Adipose tissue (tissue), 3 donors: ENCODE data around the gene TAS2R60. TPM values are rescaled to one million over a fixed set of nuclear protein-coding genes. Genes with fewer than 3 reads are reported as not detected.
"Not testable (repeated sequence)": the region's sequence is repeated elsewhere in the genome, so short reads cannot be mapped to it uniquely, and the experiment has no call there.

Source experiments
- H3K27ac ChIP-seq: one replicate; pipeline ENCODE4 v1.5.1; 2013; ENCODE audit warnings: low read depth, low read length
- WGBS, 3 donors: extraction: QIAGEN DNeasy Blood & Tissue Kit; methylation state at CpG; one replicate each; pipeline ENCODE4 v1.1.7; 2013; 5-methylcytosine and 5-hydroxymethylcytosine counted together
- polyA plus RNA-seq, 3 donors: library from polyadenylated mRNA; stranded (reverse); fragments of 200-250 nt; gene quantifications; one replicate each; pipeline ENCODE4 v1.2.3, GENCODE V29; 2013
- donor health status: healthy with polysubstance abuse.
- donor health status: Bipolar disorder and iron deficiency.
- donor health status: healthy.

The TAS2R60 gene
- polyA plus RNA-seq, 3 donors, result not detected

GRCh38 chr7:143458681-143459080 lies 15.4 kb downstream of the TAS2R60 start:
- 56 to 82% (median 76%) methylated on average over 3 of the region's 3 CpGs for WGBS, 3 donors
- H3K27ac ChIP-seq, result no peak overlapping the region

DNA sequence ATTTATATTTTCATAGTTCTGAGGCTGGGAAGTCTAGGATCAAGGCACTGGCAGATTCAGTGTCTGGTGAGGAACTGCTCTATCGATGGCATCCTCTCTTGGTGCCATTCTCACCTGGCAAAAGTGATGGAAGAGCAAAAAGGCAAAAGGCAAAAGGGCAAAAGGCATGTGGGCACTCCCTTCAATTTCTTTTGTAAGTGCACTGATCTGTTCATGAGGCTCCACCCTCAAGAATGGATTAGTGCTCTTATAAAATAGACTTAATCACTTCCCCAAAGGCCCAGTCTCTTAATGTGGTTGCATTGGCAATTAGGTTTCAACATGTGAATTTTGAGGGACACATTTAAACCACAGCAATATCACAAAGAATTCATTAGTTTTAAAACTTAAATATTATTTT lies 16.1 kb downstream of the TAS2R60 start:
- no peak overlapping the region for H3K27ac ChIP-seq
- WGBS, 3 donors, result 81 to 92% (median 90%) methylated on average over 1 of the region's 1 CpG

- no peak overlapping the region for H3K27ac ChIP-seq
- 55 to 74% (median 60%) methylated on average over 4 of the region's 4 CpGs for WGBS, 3 donors
These were observed 17.2 kb downstream of the TAS2R60 start for GRCh38 chr7:143460271-143460979.

DNA sequence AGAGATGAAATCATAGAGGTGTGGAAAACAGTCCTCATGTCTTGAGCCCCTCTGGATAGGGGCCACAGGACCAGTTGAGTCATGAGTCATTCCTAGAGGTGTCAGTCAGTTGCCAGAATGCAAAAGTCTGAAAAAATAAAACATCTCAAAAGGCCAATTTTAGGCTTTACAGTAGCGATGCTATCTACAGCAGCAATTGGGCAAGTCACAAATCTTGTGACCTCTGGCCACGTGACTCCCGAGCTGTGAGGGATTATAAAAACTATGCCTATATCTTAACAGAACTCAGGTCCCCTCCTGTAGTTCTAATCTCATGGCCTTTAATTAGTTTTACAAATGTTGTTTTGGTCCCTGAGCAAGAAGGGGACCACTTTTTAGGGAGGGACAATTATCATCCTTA lies 18.8 kb downstream of the TAS2R60 start:
- H3K27ac ChIP-seq, result no peak overlapping the region
- WGBS, 3 donors, result 82 to 91% (median 89%) methylated on average over 3 of the region's 3 CpGs

DNA sequence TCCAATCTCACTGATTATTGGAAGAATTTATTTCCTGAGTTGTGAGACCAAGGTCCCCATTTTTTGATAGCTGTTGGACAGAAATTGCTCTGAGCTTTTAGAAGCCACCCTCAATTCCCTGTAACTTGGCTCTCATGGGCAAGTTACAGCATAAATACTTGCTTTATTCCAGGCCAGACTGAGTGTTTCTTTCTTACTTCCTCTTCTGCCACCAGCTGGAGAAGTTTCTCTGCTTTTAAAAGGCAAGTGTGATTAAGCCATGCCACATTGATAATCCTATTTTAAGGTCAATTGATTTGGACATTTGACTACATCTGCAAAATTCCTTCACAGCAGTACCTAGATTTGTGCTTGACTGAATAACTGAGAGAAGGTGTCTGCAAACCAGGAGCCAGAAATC lies 20.3 kb downstream of the TAS2R60 start:
- H3K27ac ChIP-seq, result no peak overlapping the region

- WGBS, 3 donors, result 61 to 74% (median 66%) methylated on average over 1 of the region's 1 CpG
These were observed 20.7 kb downstream of the TAS2R60 start for GRCh38 chr7:143463957-143464356.

DNA sequence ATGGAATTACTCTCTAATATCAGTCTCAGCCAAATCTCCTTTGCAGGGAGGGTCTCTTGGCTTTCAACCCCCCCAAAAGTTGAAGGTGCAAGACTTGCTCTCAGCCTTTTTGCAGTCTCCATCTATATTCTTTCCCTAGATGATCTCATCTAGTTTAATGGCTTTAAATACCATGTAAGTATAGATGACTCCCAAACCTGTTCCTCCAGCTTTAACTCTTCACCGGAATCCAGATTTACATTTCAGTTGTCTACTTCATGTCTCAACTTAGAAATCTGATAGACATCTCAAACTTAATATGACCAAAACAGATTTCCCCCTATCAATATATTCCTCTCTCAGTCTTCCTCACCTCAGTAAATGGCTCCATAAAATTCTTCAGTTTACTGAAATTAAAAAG lies 24.5 kb downstream of the TAS2R60 start:
- 84 to 100% (median 97%) methylated on average over 1 of the region's 1 CpG for WGBS, 3 donors

More at GRCh38 chr7:143463957-143464356, 20.7 kb downstream of the TAS2R60 start:
- H3K27ac ChIP-seq, result no peak overlapping the region

DNA sequence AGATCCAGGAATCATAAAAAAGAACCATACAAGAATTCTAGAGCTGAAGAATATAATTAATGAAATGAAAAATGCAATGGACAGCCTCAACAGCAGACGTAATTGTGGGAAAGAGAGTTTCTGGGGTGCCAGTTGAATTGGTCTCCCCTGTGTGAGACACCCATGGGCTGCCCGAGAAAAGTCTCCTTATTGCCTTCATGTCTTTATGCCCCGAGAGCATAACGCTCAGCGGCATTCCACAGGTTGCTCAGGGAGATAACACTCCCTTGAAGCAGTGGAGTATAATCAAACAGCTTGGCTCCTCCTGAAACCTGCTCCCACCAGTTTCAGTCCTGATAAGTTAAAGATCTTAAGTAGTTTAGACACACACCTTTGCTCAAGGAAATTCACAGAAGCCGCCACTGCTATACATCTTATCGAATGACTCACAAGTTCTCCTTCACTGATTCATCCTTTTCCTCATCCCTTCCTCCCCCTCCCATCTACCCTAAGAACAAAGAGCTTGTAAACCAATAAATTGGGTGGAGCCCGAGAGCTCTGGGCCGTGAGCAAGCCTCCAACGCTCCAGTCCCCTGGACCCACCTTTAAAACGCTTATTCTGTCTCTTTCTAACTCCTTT lies 28.9 kb downstream of the TAS2R60 start:
- WGBS, 3 donors, result 56 to 88% (median 86%) methylated on average over 11 of the region's 11 CpGs
- not testable (repeated sequence) for H3K27ac ChIP-seq

More for the DNA sequence above, 24.5 kb downstream of the TAS2R60 start:
- no peak overlapping the region for H3K27ac ChIP-seq

GRCh38 chr7:143477501-143478150 lies 34.4 kb downstream of the TAS2R60 start, which contains the start of gene TAS2R41:
TSS of gene TAS2R41 (plus strand) at chr7:143477873. CDS start at chr7:143477873, 0 bp downstream.
- WGBS, 3 donors, result 65 to 85% (median 78%) methylated on average over 10 of the region's 10 CpGs
- H3K27ac ChIP-seq, result no peak within 1 kb of the TSS

DNA sequence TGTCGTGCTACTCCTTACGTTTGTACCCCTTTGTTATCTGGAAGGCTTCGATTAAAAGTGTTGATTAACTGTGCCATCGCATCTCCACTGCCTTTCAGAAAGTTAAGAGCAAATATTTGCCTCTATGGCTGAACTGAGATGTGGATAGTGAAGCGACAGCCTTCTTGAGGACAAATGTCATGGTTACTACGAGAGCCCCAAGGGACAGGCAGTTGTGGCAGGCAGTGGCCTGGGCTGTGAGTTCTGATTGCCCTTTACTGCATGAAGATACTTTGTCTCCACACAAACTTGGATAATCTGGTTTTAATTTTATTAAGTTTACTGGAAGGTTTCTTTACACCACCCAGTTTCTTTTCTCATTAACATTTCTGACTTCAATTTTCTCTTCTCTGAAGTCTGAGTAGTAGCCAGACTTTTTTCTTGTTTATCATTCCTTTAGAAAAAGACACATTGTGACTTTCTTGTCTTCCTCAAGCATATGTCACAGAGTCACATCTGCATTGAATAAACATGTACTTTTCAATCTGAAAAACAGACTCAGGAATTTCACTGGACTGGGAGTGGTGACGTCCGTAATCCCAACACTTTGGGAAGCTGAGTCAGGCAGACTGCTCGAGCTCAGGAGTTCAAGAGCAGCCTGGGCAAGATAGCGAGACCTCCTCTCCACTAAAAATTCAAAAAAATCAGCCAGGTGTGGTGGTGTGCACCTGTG lies 36.0 kb downstream of the TAS2R60 start:
- 56 to 80% (median 76%) methylated on average over 10 of the region's 10 CpGs for WGBS, 3 donors

DNA sequence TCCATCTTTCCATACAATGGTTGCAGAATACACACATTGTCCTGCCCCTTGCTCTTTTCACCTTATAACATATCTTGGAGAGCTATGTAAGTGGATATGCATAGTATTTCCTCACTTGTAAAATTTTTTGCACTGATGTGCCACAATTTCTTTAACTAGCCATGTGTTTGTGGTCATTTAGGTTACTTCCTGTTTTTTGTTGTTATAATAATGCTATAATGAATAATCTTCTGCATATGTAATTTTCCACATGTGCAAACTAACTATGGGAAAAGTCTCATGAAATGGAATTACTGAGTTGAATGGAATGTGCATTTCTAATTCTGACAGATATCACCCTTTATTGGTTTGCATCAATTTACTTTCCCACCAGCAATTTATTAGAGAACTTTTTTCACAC lies 37.2 kb downstream of the TAS2R60 start:
- H3K27ac ChIP-seq, result no peak overlapping the region

More for the DNA sequence above, 36.0 kb downstream of the TAS2R60 start:
- no peak overlapping the region for H3K27ac ChIP-seq

GRCh38 chr7:143484119-143484518 lies 40.9 kb downstream of the TAS2R60 start:
- WGBS, 3 donors, result 54 to 67% (median 67%) methylated on average over 3 of the region's 3 CpGs
- no peak overlapping the region for H3K27ac ChIP-seq

DNA sequence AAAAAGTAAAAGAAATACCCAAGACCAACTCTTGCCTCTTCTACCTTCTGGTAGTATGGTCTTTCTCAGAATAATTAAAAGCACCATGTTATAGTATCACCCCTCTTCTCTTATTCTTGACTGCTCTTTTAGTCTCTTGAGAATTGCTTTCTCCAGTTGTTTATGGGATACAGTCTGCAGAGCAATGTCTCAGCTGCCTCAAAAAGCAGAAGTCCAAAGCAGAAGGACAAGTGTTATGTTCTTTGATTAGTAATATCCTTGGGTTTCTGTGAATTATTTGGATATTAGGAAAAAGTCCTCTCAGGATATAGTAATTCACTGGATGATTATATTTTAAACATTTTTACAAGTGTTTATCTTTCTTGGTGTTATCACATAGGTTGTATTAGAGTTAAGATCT lies 41.8 kb downstream of the TAS2R60 start:
- H3K27ac ChIP-seq, result no peak overlapping the region

- H3K27ac ChIP-seq, result no peak overlapping the region
- 54 to 82% (median 60%) methylated on average over 6 of the region's 6 CpGs for WGBS, 3 donors
These were observed 42.2 kb downstream of the TAS2R60 start for GRCh38 chr7:143485500-143485899.

GRCh38 chr7:143486266-143486665 lies 43.0 kb downstream of the TAS2R60 start:
- H3K27ac ChIP-seq, result not testable (repeated sequence)
- WGBS, 3 donors, result 86 to 93% (median 91%) methylated on average over 3 of the region's 3 CpGs

DNA sequence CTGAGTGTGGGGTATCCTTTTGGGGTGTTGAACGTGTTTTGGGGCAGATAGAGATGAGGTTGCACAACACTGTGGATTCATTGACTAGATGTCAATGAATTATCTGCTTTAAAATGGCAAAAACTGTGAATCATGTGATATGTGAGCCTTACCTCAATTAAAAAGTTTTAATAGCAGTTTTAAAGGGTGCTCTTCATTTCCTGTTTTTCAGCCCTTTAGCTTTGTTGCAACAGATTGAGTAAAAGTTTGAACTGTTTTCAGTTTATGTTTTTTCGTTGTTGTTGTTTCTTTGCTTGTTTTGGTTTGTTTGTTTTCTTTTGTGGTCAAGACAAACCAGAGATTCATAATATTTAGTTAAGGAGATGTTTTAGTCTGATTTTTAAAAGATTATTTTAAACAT lies 43.8 kb downstream of the TAS2R60 start:
- 47 to 63% (median 49%) methylated on average over 2 of the region's 2 CpGs for WGBS, 3 donors
- no peak overlapping the region for H3K27ac ChIP-seq

GRCh38 chr7:143487566-143487965 lies 44.3 kb downstream of the TAS2R60 start:
- WGBS, 3 donors, result 29 to 55% (median 33%) methylated on average over 5 of the region's 5 CpGs

DNA sequence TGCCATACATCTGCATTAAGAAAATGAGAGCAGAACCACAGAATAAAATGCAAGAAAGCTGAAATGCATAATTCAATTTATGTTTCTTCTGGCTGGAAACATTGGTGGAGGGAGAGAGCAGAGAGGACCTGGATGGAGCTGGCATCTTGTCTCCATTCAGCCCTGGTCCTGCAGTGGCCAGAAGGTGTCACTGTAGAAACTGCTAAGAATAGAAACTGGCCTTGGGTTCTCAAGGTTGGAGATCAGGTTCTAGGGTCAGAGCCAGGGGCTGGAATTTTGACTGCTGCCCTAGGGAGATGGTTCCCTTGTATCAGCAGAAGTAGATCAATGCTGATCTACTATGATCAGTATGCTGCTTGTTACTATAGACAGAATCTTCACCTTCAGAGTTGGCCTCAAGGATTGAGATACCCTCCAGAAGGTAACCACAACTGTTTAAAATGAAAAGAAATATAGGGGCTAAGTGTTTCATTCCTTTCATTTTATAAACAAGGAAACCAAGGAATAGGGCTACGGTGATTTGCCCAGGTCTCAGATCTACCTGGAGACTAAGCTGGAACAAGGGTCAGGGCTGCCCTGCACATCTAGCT lies 47.6 kb downstream of the TAS2R60 start:
- H3K27ac ChIP-seq, result no peak overlapping the region
- WGBS, 3 donors, result 38 to 98% (median 94%) methylated on average over 1 of the region's 1 CpG

More at GRCh38 chr7:143487566-143487965, 44.3 kb downstream of the TAS2R60 start:
- no peak overlapping the region for H3K27ac ChIP-seq

- H3K27ac ChIP-seq, result no peak overlapping the region
- 69 to 85% (median 70%) methylated on average over 2 of the region's 2 CpGs for WGBS, 3 donors
These were observed 48.8 kb downstream of the TAS2R60 start for GRCh38 chr7:143492043-143492471.
